Measurements from ENCODE around the gene PYROXD2.
"Not testable (repeated sequence)": the region's sequence is repeated elsewhere in the genome, so short reads cannot be mapped to it uniquely, and the experiment has no call there.

The PYROXD2 gene

GRCh38 chr10:98346847-98347246 is 68.1 kb downstream of the PYROXD2 start:
- H3K4me3 ChIP-seq (ENCODE audit: low read length) = no peak overlapping the region
- DNase-seq (ENCODE audit: low read depth, low spot score) = no peak

- no peak for DNase-seq (ENCODE audit: low read depth, low spot score)
- H3K4me3 ChIP-seq (ENCODE audit: low read length) = no peak overlapping the region
These were observed 70.4 kb downstream of the PYROXD2 start for GRCh38 chr10:98344589-98345038.

GRCh38 chr10:98341701-98342100 is 73.3 kb downstream of the PYROXD2 start:
- not testable (repeated sequence) for DNase-seq (ENCODE audit: low read depth, low spot score); H3K4me3 ChIP-seq (ENCODE audit: low read length)

- no peak overlapping the region for H3K4me3 ChIP-seq (ENCODE audit: low read length)
- no peak for DNase-seq (ENCODE audit: low read depth, low spot score)
These were observed 74.1 kb downstream of the PYROXD2 start for GRCh38 chr10:98340940-98341310.

- no peak overlapping the region for H3K4me3 ChIP-seq (ENCODE audit: low read length)
- DNase-seq (ENCODE audit: low read depth, low spot score) = no peak
These were observed 74.6 kb downstream of the PYROXD2 start for GRCh38 chr10:98340261-98340939.

- no peak for DNase-seq (ENCODE audit: low read depth, low spot score)
- H3K4me3 ChIP-seq (ENCODE audit: low read length) = no peak overlapping the region
These were observed 75.2 kb downstream of the PYROXD2 start for GRCh38 chr10:98339799-98340198.

- no peak overlapping the region for H3K4me3 ChIP-seq (ENCODE audit: low read length)
- no peak for DNase-seq (ENCODE audit: low read depth, low spot score)
These were observed 76.1 kb downstream of the PYROXD2 start for GRCh38 chr10:98338896-98339295.

GRCh38 chr10:98338318-98338717 is 76.7 kb downstream of the PYROXD2 start:
- no peak for DNase-seq (ENCODE audit: low read depth, low spot score)
- no peak overlapping the region for H3K4me3 ChIP-seq (ENCODE audit: low read length)

- H3K4me3 ChIP-seq (ENCODE audit: low read length) = no peak overlapping the region
- DNase-seq (ENCODE audit: low read depth, low spot score) = no peak
These were observed 77.5 kb downstream of the PYROXD2 start for GRCh38 chr10:98337484-98337883.

Measured in Jurkat, Clone E6-1 (cell line).